ENCODE results near the gene CAPNS1.

GRCh38 chr19:36152352-36153091 lies 12.7 kb downstream of the CAPNS1 start, which contains the start of gene COX7A1:
- no peak for TF ChIP-seq GATA2 (IDR thresholded peaks at IDR 0.05; ENCODE audit: low read depth, low read length)
- no peak for TF ChIP-seq GATA3 (IDR thresholded peaks at IDR 0.05; ENCODE audit: low read depth, low read length)

All from SH-SY5Y (cell line).